Gastroesophageal sphincter (tissue), 3 donors: ENCODE data around the gene BLTP3A.

ENCODE experiments used
- CTCF ChIP-seq, 4 experiments: fragments of 200-600 bp in 2 of 4; fragments of 450-650 bp in 2 of 4; sonication (generic) in 1 of 4; IDR thresholded peaks; one replicate each; pipeline ENCODE4 v1.5.1; 2017 to 2019; ENCODE audit warnings: antibody characterized with exemption in 4 of 4, mild to moderate bottlenecking in 2 of 4, moderate library complexity in 2 of 4
- POLR2A ChIP-seq, 2 donors: fragments of 450-650 bp; IDR thresholded peaks; one replicate each; pipeline ENCODE4 v1.6.1; 2017; ENCODE audit warnings: antibody characterized with exemption in 2 of 2, mild to moderate bottlenecking in 2 of 2, moderate library complexity in 1 of 2
- POLR2AphosphoS5 ChIP-seq: sonication (generic); formaldehyde crosslinking; IDR thresholded peaks from one replicate; pipeline ENCODE4 v1.6.1; 2017; ENCODE audit warnings: antibody characterized with exemption

GRCh38 chr6:34806738-34807453 lies 15.0 kb downstream of the BLTP3A start:
- TF ChIP-seq POLR2A (IDR thresholded peaks at IDR 0.05) = no peak
- no peak for TF ChIP-seq CTCF (IDR thresholded peaks at IDR 0.05)
- TF ChIP-seq POLR2AphosphoS5 = no peak
